Stimulated activated CD4-positive, alpha-beta T cell treated with anti-CD3 and anti-CD28 coated beads, Interleukin-15, amount 100 ng/mL, for 48 hours (primary cell): ENCODE data around the gene NGRN.
"Not testable (repeated sequence)": the region's sequence is repeated elsewhere in the genome, so short reads cannot be mapped to it uniquely, and the experiment has no call there.

Experiments
- DNase-seq, 2 donors: peaks; one replicate each; pipeline ENCODE4 v3.0.0-alpha.2; 2020; ENCODE audit warnings: low read depth in 2 of 2

Gene NGRN

GRCh38 chr15:90281637-90282036 lies 16.2 kb downstream of the NGRN start:
- not testable (repeated sequence) for DNase-seq

GRCh38 chr15:90286678-90287077 lies 21.2 kb downstream of the NGRN start:
- no peak for DNase-seq

GRCh38 chr15:90287101-90287500 lies 21.6 kb downstream of the NGRN start:
- DNase-seq = no peak

DNA sequence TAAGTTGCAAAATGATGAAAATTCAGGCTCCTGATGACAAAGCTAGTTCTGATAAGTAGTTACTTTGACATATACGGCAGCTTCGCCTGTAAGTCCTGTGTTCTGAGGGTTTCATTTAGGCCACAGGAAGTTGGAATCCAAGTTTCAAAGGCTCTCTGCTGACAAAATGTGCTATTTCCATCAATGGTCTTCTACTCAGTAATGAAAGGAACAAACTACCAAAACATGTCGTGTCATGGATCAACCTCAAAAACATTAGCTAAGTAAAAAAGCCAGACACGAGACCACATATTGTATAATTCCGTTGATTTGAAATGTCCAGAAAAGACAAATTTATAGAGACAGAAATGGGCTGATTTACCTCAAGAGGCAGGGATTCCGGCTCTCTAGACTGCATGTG lies 22.5 kb downstream of the NGRN start:
- DNase-seq = no peak

GRCh38 chr15:90291679-90292356 lies 26.3 kb downstream of the NGRN start:
- DNase-seq = no peak

GRCh38 chr15:90293040-90293810 lies 27.8 kb downstream of the NGRN start:
- peak; percentile 47 to 74 for DNase-seq

DNA sequence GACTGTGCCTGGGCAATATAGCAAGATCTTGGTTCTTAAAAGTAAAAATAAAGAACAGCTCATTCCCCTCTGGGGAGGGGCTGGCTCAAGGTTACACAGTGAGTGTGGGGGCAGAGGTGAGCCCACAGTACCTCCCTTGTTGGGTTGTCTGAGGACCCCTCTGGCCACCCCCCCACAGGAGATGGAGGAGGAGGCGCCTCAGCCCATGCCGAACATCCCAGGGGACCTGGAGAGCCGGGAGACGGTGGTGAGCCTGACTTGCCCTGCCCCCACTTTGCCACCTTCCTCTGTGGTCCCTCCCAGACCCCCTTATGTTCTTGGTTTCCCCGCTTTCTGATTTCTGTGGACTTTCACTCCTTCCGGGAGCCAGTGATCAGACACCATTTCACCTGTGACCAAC lies 28.7 kb downstream of the NGRN start:
- no peak for DNase-seq

- no peak for DNase-seq
These were observed 29.3 kb downstream of the NGRN start for GRCh38 chr15:90294601-90295269.

- no peak for DNase-seq
These were observed 29.8 kb downstream of the NGRN start for GRCh38 chr15:90295270-90295648.

DNA sequence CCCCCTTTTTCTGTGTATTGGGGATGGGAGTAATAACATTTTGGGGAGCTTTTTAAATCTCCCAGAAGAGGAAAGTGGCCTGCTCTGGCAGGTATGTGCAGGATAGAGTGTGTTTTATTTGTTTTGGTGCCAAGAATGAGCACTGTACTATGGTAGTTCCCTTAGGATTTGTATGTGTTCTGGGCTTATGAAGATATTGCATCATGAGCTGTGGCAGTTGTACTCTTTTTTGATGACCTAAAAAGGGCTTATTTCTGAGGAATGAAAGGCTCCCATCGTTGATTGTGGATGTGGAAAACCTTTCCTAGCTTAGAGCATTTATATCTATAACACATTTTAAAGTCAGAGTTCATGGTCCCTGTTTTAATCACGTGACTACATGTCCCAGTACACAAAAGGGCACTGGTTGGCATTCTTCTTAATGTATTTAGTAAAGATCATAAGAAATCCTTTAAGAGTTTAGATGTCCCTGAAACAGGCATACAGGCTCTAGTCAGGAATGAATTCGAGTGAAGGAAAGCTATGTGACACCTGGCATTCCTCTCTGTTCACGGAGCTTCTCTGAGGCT lies 30.9 kb downstream of the NGRN start:
- DNase-seq = not testable (repeated sequence)

- DNase-seq = no peak
These were observed 31.5 kb downstream of the NGRN start for GRCh38 chr15:90297021-90297420.

DNA sequence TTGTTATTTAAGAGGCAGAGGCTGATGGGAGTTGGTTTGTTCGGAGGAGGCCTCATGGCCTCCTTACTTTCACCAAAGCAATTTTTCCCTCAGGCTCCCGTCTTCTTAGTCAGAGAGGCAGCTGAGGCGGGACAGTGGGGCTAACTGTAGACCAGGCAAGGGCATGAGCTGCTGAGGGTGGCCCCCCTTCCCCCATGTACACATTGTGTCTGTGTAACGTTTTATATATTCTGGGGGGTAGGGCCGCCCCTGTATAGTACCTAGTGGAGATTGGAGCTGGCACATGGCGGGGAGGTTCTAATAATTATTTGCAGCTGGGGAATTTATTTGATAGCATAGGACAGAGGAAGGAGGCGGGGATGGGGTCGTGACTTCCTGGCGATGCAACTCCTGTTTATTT lies 35.1 kb downstream of the NGRN start:
- no peak for DNase-seq

DNA sequence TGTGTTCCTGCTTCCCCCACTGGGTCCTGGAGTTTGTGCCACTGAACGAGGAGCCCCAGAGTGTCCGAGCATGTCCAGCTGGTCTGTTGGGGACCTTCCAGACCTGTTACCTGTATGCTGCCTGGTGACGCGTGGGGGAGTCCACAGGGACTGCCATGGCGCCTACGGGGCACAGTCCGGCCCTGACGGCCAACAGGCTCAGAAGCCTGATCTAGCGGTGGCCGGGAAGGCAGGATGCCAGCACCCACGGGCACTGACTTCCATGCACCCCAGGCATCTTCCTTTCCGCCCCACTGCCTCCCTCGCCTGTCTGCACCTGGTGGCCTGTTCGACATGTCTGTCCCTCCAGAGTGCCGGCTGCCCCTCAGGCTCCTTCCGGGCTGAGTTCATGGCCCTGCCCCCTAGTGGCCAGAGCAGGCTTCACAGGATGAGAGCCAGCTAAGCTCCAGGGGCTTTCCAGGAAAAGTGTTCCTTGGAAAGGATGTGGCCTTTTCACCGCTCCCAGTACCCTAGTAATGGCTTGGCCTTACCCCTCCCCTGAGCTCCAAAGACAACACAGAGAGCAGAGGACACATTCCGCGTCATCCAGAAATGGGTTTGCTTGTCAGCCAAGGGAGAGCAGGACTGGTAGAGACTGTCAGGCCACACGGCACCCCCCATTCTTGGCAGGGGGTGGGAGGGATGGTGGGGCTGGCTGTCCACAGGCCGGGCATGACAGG lies 35.7 kb downstream of the NGRN start:
- peak; percentile 47 to 52 for DNase-seq

DNA sequence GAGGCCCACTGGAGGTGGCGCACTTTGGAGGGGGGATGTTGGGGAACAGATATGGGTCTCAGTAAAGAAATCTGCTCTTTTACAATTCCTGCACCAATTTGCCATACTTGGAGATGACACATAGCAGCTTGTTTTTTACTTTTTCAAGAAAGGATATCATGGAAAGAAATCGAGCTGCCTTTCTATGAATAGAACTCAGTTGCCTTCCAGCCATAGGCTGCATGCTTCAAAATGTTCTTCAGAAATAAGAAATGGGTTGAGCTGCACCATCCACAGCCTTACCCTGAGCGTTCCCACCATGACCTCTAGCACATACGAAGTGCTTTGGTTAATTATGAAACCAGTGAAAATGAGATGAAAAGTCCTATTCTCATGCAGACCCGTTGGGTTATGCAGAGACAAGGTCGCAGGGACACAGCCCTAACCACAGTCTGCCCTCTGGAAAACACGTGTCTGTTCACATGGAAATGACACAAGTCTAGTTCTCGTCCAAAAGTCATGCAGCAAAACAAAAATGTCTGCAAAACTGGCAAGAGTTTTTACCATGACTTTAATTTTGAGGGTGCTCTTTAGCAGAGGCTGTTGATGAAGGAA lies 36.3 kb downstream of the NGRN start:
- DNase-seq = no peak

GRCh38 chr15:90305355-90305754 lies 39.9 kb downstream of the NGRN start:
- DNase-seq = not testable (repeated sequence)

- no peak for DNase-seq
These were observed 40.5 kb downstream of the NGRN start for GRCh38 chr15:90305932-90306331.

- peak in 1 of 2 donors; percentile 34 for DNase-seq
These were observed 41.1 kb downstream of the NGRN start for GRCh38 chr15:90306560-90306959.

DNA sequence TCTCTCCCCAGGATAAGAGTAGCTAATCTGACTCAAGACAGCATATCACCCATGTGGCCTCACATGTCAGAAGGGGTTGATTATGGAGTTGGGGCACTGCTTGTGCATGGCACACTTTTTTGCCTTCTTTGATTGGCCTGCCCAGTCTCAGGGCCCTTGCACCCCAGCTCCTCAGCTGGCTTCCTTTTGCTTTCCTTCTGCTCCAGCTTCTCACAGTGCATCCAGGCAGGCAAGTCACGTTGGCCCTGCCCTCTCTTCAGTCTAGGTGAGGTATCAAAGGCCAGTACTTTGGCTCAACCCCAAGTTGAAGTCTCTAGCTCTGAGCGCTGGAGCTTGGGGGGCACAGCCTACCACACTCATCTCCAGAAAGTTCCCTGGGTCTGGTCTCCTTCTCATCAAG lies 42.2 kb downstream of the NGRN start:
- no peak for DNase-seq

DNA sequence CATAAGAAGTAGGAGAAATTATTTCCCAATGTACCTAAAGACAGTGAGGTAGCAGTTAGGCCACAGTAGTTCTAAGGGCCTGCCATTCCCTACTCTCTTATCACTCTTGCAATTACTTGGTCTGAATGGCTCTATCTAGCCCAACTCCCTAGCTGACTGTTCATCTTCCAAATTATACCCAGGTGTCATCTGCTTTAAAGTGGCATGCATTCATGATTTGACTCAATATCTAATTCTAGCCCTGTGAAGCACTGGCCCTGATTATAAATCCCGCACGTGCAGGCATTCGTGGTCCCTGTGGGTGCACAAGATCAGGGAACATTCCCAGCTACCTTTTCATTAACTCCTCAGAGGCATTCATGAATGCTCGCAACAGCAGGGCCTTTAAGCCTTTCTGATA lies 43.5 kb downstream of the NGRN start:
- DNase-seq = no peak

- DNase-seq = no peak
These were observed 50.0 kb downstream of the NGRN start for GRCh38 chr15:90315278-90315982.

DNA sequence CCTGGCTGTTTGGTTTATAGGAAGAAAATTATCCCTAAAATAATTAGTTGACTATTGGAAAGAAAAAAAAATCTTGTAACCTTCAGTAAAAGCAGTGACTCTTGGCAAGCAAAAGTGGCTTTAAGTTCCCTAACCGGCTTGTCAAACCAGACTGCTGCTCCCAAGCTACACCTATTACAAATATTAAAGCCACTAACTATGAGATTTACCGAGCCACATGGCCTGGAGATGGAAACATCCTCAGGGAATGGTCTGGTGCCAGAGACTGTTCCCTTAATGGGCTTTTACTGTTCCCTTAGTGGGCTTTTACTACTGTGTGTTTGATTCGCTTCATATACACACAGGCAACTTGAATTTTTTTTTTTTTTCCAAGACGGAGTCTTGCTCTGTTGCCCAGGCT lies 50.7 kb downstream of the NGRN start:
- no peak for DNase-seq
